B cell (primary cell): ENCODE results near the gene GIPC1. TPM values are rescaled to one million over a fixed set of nuclear protein-coding genes. Genes with fewer than 3 reads are reported as not detected.

Experiments
- ATAC-seq: fragments of 200-7000 bp; cut with Tn5 transposase; one replicate; pipeline ENCODE4 v1.10.0; 2021; ENCODE audit warnings: low read depth, mild to moderate bottlenecking, moderate number of reproducible peaks, moderate library complexity
- CTCF ChIA-PET: fragments of 350-600 bp; sonication (Branson Sonifier 250); formaldehyde crosslinking; loops from one replicate; lab custom pipeline; 2021; ENCODE audit warnings: antibody characterized with exemption, inconsistent platforms; lab: Charles Lee
- POLR2A ChIA-PET: fragments of 350-600 bp; sonication (Branson Sonifier 250); formaldehyde crosslinking; loops from one replicate; lab custom pipeline; 2021; ENCODE audit warnings: antibody characterized with exemption; lab: Charles Lee
- DNase-seq: peaks from one replicate; pipeline ENCODE4 v3.0.0; 2013
- H2AFZ ChIP-seq: 2 replicates; pipeline ENCODE4 v1.6.1; 2012; ENCODE audit warnings: mild to moderate bottlenecking, low read depth, low read length; ENCODE audit not compliant: insufficient read depth, poor library complexity, severe bottlenecking
- H3K27ac ChIP-seq, 2 donors: 1 replicate in 1 of 2; 2 replicates in 1 of 2; pipeline ENCODE4 v1.5.1; 2012 to 2013; ENCODE audit warnings: low read length in 2 of 2, mild to moderate bottlenecking in 2 of 2, moderate library complexity in 1 of 2
- H3K27me3 ChIP-seq, 4 experiments: fragments of 200-600 bp in 1 of 4; sonication (generic) in 1 of 4; replicated peaks in 1 of 4; 1 replicate in 2 of 4; 2 replicates in 2 of 4; pipeline versions ENCODE4 v1.6.1 to v1.7.0; 2013 to 2016; ENCODE audit warnings: low read length in 3 of 4, mild to moderate bottlenecking in 2 of 4, mixed read lengths in 1 of 4, moderate library complexity in 1 of 4; ENCODE audit not compliant: insufficient read depth in 4 of 4, control insufficient read depth in 3 of 4; ENCODE audit errors: control extremely low read depth in 1 of 4
- H3K36me3 ChIP-seq, 2 experiments: replicated peaks in 1 of 2; 1 replicate in 1 of 2; 2 replicates in 1 of 2; pipeline versions ENCODE4 v1.6.1 to v1.7.1; 2013; ENCODE audit warnings: low read length in 1 of 2; ENCODE audit not compliant: insufficient read depth in 2 of 2, control insufficient read depth in 1 of 2; ENCODE audit errors: control extremely low read depth in 1 of 2, extremely low read depth in 1 of 2
- H3K4me1 ChIP-seq, 2 donors: fragments of 200-600 bp in 1 of 2; sonication (generic) in 1 of 2; 1 replicate in 1 of 2; 2 replicates in 1 of 2; pipeline versions ENCODE4 v1.5.1 to v1.6.1; 2013 to 2017; ENCODE audit warnings: low read length in 2 of 2; ENCODE audit not compliant: control insufficient read depth in 2 of 2, insufficient read depth in 2 of 2
- H3K4me2 ChIP-seq: replicated peaks from 2 replicates; pipeline ENCODE3; 2012; ENCODE audit warnings: mild to moderate bottlenecking, low read depth, low read length; ENCODE audit not compliant: poor library complexity, severe bottlenecking
- H3K4me3 ChIP-seq, 5 experiments: fragments of 200-600 bp in 1 of 5; sonication (generic) in 1 of 5; 1 replicate in 3 of 5; 2 replicates in 2 of 5; pipeline versions ENCODE4 v1.5.1 to v1.7.0; 2011 to 2016; ENCODE audit warnings: low read length in 4 of 5, mild to moderate bottlenecking in 4 of 5, low read depth in 2 of 5, control low read depth in 1 of 5, moderate library complexity in 1 of 5; ENCODE audit not compliant: insufficient read depth in 1 of 5; ENCODE audit errors: control extremely low read depth in 1 of 5, extremely low read depth in 1 of 5
- H3K79me2 ChIP-seq: fragments of 200-600 bp; sonication (generic); one replicate; pipeline ENCODE4 v1.6.0; 2016; ENCODE audit warnings: low read length; ENCODE audit not compliant: control insufficient read depth, insufficient read depth
- H3K9ac ChIP-seq: fragments of 200-600 bp; sonication (generic); 2 replicates; pipeline ENCODE4 v1.6.1; 2017; ENCODE audit warnings: mild to moderate bottlenecking, low read length, moderate library complexity
- H3K9me3 ChIP-seq, 3 donors: one replicate each; pipeline versions ENCODE4 v1.6.1 to v1.7.1; 2013; ENCODE audit warnings: low read length in 2 of 3; ENCODE audit not compliant: control insufficient read depth in 2 of 3, insufficient read depth in 1 of 3; ENCODE audit errors: control extremely low read depth in 1 of 3
- H4K20me1 ChIP-seq: 2 replicates; pipeline ENCODE4 v1.6.0; 2012; ENCODE audit warnings: mild to moderate bottlenecking, low read length; ENCODE audit not compliant: insufficient read depth, control insufficient read depth, poor library complexity, severe bottlenecking
- H3K27ac Mint-ChIP-seq: one replicate; pipeline ENCODE4 v1.8.0; 2021; ENCODE audit warnings: mixed read lengths
- H3K27me3 Mint-ChIP-seq: one replicate; pipeline ENCODE4 v1.8.0; 2021; ENCODE audit warnings: mixed read lengths
- H3K4me1 Mint-ChIP-seq: one replicate; pipeline ENCODE4 v1.8.0; 2021; ENCODE audit warnings: mixed read lengths
- H3K4me3 Mint-ChIP-seq: one replicate; pipeline ENCODE4 v1.8.0; 2021; ENCODE audit warnings: mixed read lengths
- H3K9me3 Mint-ChIP-seq: one replicate; pipeline ENCODE4 v1.8.0; 2022; ENCODE audit warnings: mixed read lengths; ENCODE audit not compliant: insufficient read depth
- CTCF ChIP-seq: fragments of 200-600 bp; IDR thresholded peaks from one replicate; pipeline ENCODE4 v1.8.0; 2022; ENCODE audit warnings: antibody characterized with exemption, mild to moderate bottlenecking
- EZH2 ChIP-seq: IDR thresholded peaks from 2 replicates; pipeline ENCODE4 v1.6.1; 2012; ENCODE audit warnings: borderline replicate concordance, low read depth, mild to moderate bottlenecking, moderate library complexity, low read length; ENCODE audit not compliant: insufficient read depth, poor library complexity, severe bottlenecking
- WGBS: methylation state at CpG from one replicate; pipeline ENCODE4 v1.1.5; 2013; ENCODE audit warnings: missing lambda C conversion rate; ENCODE audit not compliant: insufficient coverage; 5-methylcytosine and 5-hydroxymethylcytosine counted together
- intact Hi-C: fragments of 100-400 bp; cut with micrococcal nuclease; formaldehyde crosslinking; loops from one replicate; pipeline ENCODE4 v1.10.0; 2022
- polyA plus RNA-seq: library from polyadenylated mRNA; depleted of rRNA; stranded (reverse); fragments of >200 nt; gene quantifications from 2 replicates; pipeline ENCODE4 v1.2.3, GENCODE V29; 2012
- total RNA-seq, 2 donors: library from RNA; stranded (reverse); fragments of 120-200 nt in 1 of 2; gene quantifications; 1 replicate in 1 of 2; 2 replicates in 1 of 2; pipeline versions ENCODE4 v1.2.3 to v1.2.4, GENCODE V29; 2013 to 2022

The GIPC1 gene
- total and polyA plus RNA-seq, 2 donors (not counting 1 experiment from before 2014, with no cell fraction given), result 11.3 to 12.0 TPM

- Mint-ChIP-seq H3K27me3 (no peaks in the 10 kb centered on the region), H3K9me3 (no peaks in the 10 kb centered on the region), H3K27ac (no peak overlapping the region), H3K4me3 (no peak overlapping the region), H3K4me1 (peaks cover 3% of the 10 kb centered on the region)
- no peak overlapping the region for H3K4me2 ChIP-seq
- no peak for TF ChIP-seq CTCF
- no peak for TF ChIP-seq EZH2
- H3K79me2 ChIP-seq, result peaks cover 59% of the 10 kb centered on the region
- CTCF ChIA-PET, result no interaction called here
- H3K27ac ChIP-seq, result no peak overlapping the region
- H3K9me3 ChIP-seq, result peaks cover 0 to 3% (median 0%) of the 10 kb centered on the region in 3 donors
- WGBS, result 98% methylated on average over 6 of the region's 6 CpGs
- DNase-seq (no peak), ATAC-seq (no peak)
- no peak overlapping the region for H3K4me3 ChIP-seq
- peaks cover 49% of the 10 kb centered on the region for H4K20me1 ChIP-seq
- H2AFZ ChIP-seq, result no peak overlapping the region
- H3K9ac ChIP-seq, result no peak overlapping the region
- H3K4me1 ChIP-seq, result no peaks in the 10 kb centered on the region
- intact Hi-C loops, result no loop called here
- no peaks in the 10 kb centered on the region for H3K27me3 ChIP-seq
- H3K36me3 ChIP-seq, result peaks cover 3 to 77% of the 10 kb centered on the region in 2 experiments
- POLR2A ChIA-PET, result no interaction called here
Observed at GRCh38 chr19:14449321-14449720, 46.6 kb downstream of the GIPC1 start.

GRCh38 chr19:14446336-14447036 is 49.4 kb downstream of the GIPC1 start:
- no peak overlapping the region for H3K27ac ChIP-seq
- ChIA-PET POLR2A (no interaction called here), CTCF (interaction anchor here (1.1 to 1.4 kb wide), 2 partner anchors 14 to 85 kb away, joined by 3 read pairs; partner anchors contain the start of gene PKN1)
- peaks cover 0 to 3% (median 0%) of the 10 kb centered on the region in 3 donors for H3K9me3 ChIP-seq
- H3K27ac Mint-ChIP-seq, result no peak overlapping the region
- no peak overlapping the region for H3K4me2 ChIP-seq
- H3K27me3 ChIP-seq, result no peaks in the 10 kb centered on the region
- no peak overlapping the region for H3K4me3 Mint-ChIP-seq
- H3K4me1 Mint-ChIP-seq, result peaks cover 10% of the 10 kb centered on the region
- peaks cover 10 to 89% of the 10 kb centered on the region in 2 experiments for H3K36me3 ChIP-seq
- intact Hi-C loops, result no loop called here
- TF ChIP-seq EZH2, result no peak
- no peak for TF ChIP-seq CTCF
- peaks cover 81% of the 10 kb centered on the region for H3K79me2 ChIP-seq
- DNase-seq, result no peak
- H3K9ac ChIP-seq, result no peak overlapping the region
- H2AFZ ChIP-seq, result no peak overlapping the region
- H3K27me3 Mint-ChIP-seq, result no peaks in the 10 kb centered on the region
- peaks cover 50% of the 10 kb centered on the region for H4K20me1 ChIP-seq
- no peak overlapping the region for H3K4me3 ChIP-seq
- no peaks in the 10 kb centered on the region for H3K9me3 Mint-ChIP-seq
- 99% methylated on average over 10 of the region's 10 CpGs for WGBS
- H3K4me1 ChIP-seq, result no peaks in the 10 kb centered on the region
- no peak for ATAC-seq
